Kidney (tissue), 14 donors: Measurements from ENCODE around the gene SLC38A8. TPM values are rescaled to one million over a fixed set of nuclear protein-coding genes. Genes with fewer than 3 reads are reported as not detected.

Experiments used
- DNase-seq, 5 donors: peaks; one replicate each; pipeline ENCODE4 v3.0.0-alpha.2; 2013 to 2020
- FAIRE-seq: peaks from 2 replicates; lab custom pipeline; 2012; peaks lifted over from hg19 to GRCh38; lab: Jason Lieb, UNC
- H3K27ac ChIP-seq, 2 donors: one replicate each; pipeline ENCODE4 v1.7.0; 2013; ENCODE audit warnings: low read depth in 2 of 2, low read length in 2 of 2, inconsistent platforms in 1 of 2
- H3K27me3 ChIP-seq: one replicate; pipeline ENCODE4 v1.7.1; 2013; ENCODE audit warnings: low read length, inconsistent platforms; ENCODE audit not compliant: control insufficient read depth, insufficient read depth
- H3K36me3 ChIP-seq, 3 donors: one replicate each; pipeline versions ENCODE4 v1.7.0 to v1.7.1; 2013; ENCODE audit warnings: low read length in 3 of 3, control low read depth in 1 of 3, inconsistent platforms in 1 of 3; ENCODE audit not compliant: insufficient read depth in 3 of 3, control insufficient read depth in 2 of 3
- H3K4me1 ChIP-seq, 3 donors: one replicate each; pipeline versions ENCODE4 v1.7.0 to v1.7.1; 2013; ENCODE audit warnings: low read length in 3 of 3, inconsistent platforms in 1 of 3, low read depth in 1 of 3; ENCODE audit not compliant: control insufficient read depth in 2 of 3, insufficient read depth in 2 of 3
- H3K4me3 ChIP-seq, 3 donors: one replicate each; pipeline versions ENCODE4 v1.7.0 to v1.8.1; 2013; ENCODE audit warnings: low read length in 3 of 3, control low read depth in 1 of 3, inconsistent platforms in 1 of 3
- H3K9ac ChIP-seq, 3 donors: one replicate each; pipeline versions ENCODE4 v1.7.0 to v1.7.1; 2013; ENCODE audit warnings: low read length in 3 of 3, control low read depth in 1 of 3, inconsistent platforms in 1 of 3
- H3K9me3 ChIP-seq, 3 donors: one replicate each; pipeline versions ENCODE4 v1.7.0 to v1.7.1; 2013; ENCODE audit warnings: low read length in 3 of 3, control low read depth in 1 of 3, inconsistent platforms in 1 of 3; ENCODE audit not compliant: control insufficient read depth in 2 of 3, insufficient read depth in 1 of 3
- intact Hi-C: fragments of 100-400 bp; cut with DNase I; formaldehyde crosslinking; loops from one replicate; pipeline ENCODE4 v1.11.1; 2022
- polyA plus RNA-seq: library from polyadenylated mRNA; stranded (reverse); fragments of 350-450 nt; fragmentation: Illumina TruSeq; extraction: RNeasy Lipid Tissue Mini Kit (QIAGEN cat#74804); gene quantifications from one replicate; pipeline ENCODE4 v1.2.3, GENCODE V29; 2014; ENCODE audit warnings: low read depth, low replicate concordance; ENCODE audit not compliant: insufficient read depth
- total RNA-seq: library from RNA; stranded (reverse); fragmentation: NEBNext Ultra II Directional; extraction: Animal tissue kit (Norgen Biotek cat#: 25700); gene quantifications from one replicate; pipeline ENCODE4 v1.2.1, GENCODE V29; 2021
- TF ChIP-seq, protein P1 (sequence below): IDR thresholded peaks from 3 replicates; pipeline ENCODE4 v1.5.1; 2012; ENCODE audit warnings: mild to moderate bottlenecking, moderate library complexity, borderline replicate concordance; ENCODE audit not compliant: insufficient read depth; ENCODE audit errors: extremely low read depth
- donor health status: control.
- donor health status: control.
- donor health status: control.
- donor health status: control.
- donor health status: control.
- donor health status: DM: yes; HTN: yes; CAD: no.
- donor health status: Normal renal cell carcinoma (clear cell type).

SLC38A8 gene
- total and polyA plus RNA-seq, 2 donors from 2014 or later: 0.30 TPM; not detected in 1

DNA sequence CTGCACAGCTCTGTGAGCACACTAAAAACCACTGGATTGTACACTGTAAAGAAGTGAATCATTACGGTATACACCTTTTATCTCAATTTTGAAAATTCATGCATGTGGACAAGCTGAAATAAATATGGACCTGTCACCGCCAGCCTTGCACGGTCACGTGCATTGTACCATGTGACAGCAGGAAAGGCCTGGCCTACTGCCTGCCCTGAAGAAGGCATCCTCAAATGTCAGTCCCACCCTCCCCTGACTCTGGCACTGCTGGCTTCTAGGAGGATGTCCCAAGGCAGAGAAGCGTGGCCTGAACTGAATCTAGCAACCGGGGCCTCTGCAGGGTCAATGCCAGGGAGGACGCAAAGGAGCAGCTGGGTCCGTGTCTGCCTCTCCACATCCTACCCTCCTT, 34.6 kb downstream of the SLC38A8 start:
- FAIRE-seq (no peak), DNase-seq (peak in 3 of 5 donors; percentile 50 to 64 (median 62))
- intact Hi-C loops: no loop called here

DNA sequence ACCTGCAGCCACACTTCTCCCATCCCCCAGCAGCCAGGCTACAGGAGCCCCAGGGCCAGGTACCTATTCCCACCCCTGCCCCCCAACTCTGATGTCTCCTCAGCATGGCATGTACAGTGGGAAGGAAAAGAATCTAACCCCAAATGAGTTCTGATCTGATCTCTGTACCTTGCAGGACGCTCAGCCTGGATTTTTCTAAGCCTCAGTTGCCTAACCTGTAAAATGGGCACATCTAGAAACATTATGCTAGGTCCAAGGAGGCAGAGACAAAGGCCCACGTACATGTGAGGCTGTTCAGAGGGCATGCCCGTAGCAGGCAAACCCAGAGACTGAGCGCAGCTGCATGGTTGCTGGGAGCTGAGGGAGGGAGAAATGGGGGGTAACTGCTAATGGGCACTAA, 35.1 kb downstream of the SLC38A8 start:
- no peaks in the 10 kb centered on the region for H3K9me3 ChIP-seq
- TF ChIP-seq, protein P1, sequence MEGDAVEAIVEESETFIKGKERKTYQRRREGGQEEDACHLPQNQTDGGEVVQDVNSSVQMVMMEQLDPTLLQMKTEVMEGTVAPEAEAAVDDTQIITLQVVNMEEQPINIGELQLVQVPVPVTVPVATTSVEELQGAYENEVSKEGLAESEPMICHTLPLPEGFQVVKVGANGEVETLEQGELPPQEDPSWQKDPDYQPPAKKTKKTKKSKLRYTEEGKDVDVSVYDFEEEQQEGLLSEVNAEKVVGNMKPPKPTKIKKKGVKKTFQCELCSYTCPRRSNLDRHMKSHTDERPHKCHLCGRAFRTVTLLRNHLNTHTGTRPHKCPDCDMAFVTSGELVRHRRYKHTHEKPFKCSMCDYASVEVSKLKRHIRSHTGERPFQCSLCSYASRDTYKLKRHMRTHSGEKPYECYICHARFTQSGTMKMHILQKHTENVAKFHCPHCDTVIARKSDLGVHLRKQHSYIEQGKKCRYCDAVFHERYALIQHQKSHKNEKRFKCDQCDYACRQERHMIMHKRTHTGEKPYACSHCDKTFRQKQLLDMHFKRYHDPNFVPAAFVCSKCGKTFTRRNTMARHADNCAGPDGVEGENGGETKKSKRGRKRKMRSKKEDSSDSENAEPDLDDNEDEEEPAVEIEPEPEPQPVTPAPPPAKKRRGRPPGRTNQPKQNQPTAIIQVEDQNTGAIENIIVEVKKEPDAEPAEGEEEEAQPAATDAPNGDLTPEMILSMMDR: no peak
- no peak for FAIRE-seq
- DNase-seq: no peak
- no peaks in the 10 kb centered on the region for H3K4me1 ChIP-seq
- no peaks in the 10 kb centered on the region for H3K27me3 ChIP-seq
- intact Hi-C loops: no loop called here
- H3K27ac ChIP-seq: no peak overlapping the region
- H3K4me3 ChIP-seq: no peak overlapping the region
- no peak overlapping the region for H3K9ac ChIP-seq
- H3K36me3 ChIP-seq: no peaks in the 10 kb centered on the region

More for the DNA sequence above, 34.6 kb downstream of the SLC38A8 start:
- Histone ChIP-seq H3K9ac (no peak overlapping the region), H3K36me3 (no peaks in the 10 kb centered on the region), H3K4me1 (no peaks in the 10 kb centered on the region), H3K4me3 (no peak overlapping the region), H3K9me3 (no peaks in the 10 kb centered on the region), H3K27me3 (no peaks in the 10 kb centered on the region), H3K27ac (no peak overlapping the region)
- TF ChIP-seq, protein P1: no peak

DNA sequence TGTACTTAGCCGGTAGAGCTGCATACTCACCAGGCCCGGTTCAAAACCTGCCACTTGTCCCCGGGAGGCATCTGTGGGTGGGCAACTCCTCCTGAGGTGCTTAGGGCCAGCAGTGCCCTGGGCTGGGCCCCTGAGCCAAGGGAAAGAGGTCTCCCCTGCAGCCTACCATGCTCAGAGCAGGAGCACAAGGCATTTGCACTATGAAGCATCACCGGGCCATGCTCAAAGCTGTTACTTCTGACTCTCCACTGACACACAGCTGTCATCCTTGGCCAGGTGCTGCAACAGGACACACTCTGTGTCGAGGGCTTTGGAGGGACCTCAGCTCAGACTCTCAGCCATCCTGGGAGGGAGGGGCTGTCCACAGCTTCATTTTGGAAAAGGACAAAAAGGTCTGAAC, 37.2 kb downstream of the SLC38A8 start:
- Histone ChIP-seq H3K9ac (no peak overlapping the region), H3K27me3 (no peaks in the 10 kb centered on the region), H3K36me3 (no peaks in the 10 kb centered on the region), H3K9me3 (no peaks in the 10 kb centered on the region), H3K27ac (no peak overlapping the region), H3K4me1 (no peaks in the 10 kb centered on the region), H3K4me3 (no peak overlapping the region)
- intact Hi-C loops: no loop called here
- TF ChIP-seq, protein P1: no peak
- no peak for FAIRE-seq
- no peak for DNase-seq

DNA sequence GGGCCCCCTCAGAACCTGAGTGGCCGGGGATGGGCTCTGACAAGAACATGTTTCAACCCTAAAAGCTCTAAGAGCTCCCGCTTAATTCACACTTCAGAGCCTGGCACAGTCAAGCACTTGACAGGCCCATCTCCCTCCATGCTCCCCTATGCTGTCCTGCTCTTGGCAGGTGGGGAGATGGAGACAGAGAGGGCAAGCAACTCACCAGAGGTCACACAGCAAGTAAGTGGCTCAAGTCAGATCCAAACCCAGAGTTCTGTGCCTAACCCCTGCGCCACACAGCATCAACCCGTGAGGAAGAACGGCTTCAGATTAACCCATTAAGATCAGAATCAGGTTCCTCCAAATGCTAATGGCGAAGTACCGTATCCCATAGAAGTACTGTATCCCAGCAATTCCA, 38.2 kb downstream of the SLC38A8 start:
- intact Hi-C loops: no loop called here
- H3K27ac ChIP-seq: no peak overlapping the region
- no peak overlapping the region for H3K4me3 ChIP-seq
- TF ChIP-seq, protein P1: no peak
- H3K4me1 ChIP-seq: no peaks in the 10 kb centered on the region
- no peak overlapping the region for H3K9ac ChIP-seq
- DNase-seq (no peak), FAIRE-seq (no peak)
- no peaks in the 10 kb centered on the region for H3K27me3 ChIP-seq
- H3K36me3 ChIP-seq: no peaks in the 10 kb centered on the region
- no peaks in the 10 kb centered on the region for H3K9me3 ChIP-seq
